Esophagus mucosa (tissue), 1 donor: ENCODE measurements around the gene CABP5. TPM values are rescaled to one million over a fixed set of nuclear protein-coding genes. Genes with fewer than 3 reads are reported as not detected.
"Not testable (repeated sequence)": the region's sequence is repeated elsewhere in the genome, so short reads cannot be mapped to it uniquely, and the experiment has no call there.

Source experiments
- ATAC-seq: fragments of 200-7000 bp; cut with Tn5 transposase; one replicate; pipeline ENCODE4 v1.9.1; 2020
- total RNA-seq: library from RNA; stranded (reverse); gene quantifications from one replicate; pipeline ENCODE4 v1.2.4, GENCODE V29; 2023
- donor health status: DM: yes; HTN: yes; CAD: no.

CABP5 gene
- total RNA-seq, result not detected

DNA sequence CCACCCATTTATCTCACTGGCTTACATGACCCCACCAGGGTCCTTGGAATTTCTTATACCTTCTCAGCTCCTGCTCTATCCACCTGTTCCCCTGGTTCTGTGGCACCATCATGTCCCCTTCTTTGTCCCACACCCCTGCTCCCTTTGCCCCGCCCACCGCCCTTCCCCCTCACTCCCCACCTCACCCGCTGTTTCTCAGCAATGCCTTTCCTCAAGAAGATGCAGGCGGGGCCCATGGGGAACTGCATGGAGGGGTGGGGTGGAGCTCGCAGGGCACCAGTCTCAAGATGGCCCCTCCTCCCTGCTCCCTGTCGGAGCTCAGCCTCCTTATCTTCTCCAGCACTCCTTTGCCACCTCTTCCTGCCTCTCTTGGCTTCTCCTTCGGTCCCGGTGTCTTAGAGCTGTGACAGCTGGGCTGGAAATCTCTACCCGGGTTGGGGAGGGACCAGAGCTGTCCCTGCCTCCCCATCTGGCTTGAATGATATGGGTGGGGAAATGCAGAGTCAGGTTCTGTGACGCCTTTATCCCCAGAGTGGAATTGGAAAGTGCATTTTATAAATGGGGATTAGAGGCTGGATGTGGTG, at the start of gene CABP5:
TSS of gene CABP5 (minus strand) at position 405 of the 584 bp plus-strand sequence. CDS start at position 248, 157 bp downstream.
- no peak for ATAC-seq

DNA sequence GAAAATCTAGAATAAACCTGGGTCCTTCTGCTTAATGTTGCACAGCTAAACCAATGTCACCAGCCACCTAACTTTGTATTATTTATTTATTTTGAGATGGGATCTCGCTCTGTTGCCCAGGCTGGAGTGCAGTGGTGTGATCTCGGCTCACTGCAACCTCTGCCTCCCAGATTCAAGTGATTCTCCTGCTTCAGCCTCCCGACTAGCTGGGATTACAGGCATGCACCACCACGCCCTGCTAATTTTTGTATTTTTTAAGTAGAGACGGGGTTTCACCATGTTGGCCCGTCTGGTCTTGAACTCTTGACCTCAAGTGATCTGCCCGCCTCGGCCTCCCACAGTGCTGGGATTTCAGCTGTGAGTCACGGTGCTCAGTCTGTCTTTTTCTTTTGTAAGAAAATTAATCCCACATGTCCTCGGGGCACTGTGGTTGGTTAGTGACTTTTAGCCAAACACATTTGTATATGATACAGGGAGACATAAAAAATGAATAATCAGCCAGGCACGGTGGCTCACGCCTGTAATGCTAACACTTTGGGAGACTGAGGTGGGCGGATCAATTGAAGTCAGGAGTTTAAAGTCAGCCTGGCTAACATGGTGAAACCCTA, 47.3 kb upstream of the CABP5 start:
- peak; percentile 41 for ATAC-seq

DNA sequence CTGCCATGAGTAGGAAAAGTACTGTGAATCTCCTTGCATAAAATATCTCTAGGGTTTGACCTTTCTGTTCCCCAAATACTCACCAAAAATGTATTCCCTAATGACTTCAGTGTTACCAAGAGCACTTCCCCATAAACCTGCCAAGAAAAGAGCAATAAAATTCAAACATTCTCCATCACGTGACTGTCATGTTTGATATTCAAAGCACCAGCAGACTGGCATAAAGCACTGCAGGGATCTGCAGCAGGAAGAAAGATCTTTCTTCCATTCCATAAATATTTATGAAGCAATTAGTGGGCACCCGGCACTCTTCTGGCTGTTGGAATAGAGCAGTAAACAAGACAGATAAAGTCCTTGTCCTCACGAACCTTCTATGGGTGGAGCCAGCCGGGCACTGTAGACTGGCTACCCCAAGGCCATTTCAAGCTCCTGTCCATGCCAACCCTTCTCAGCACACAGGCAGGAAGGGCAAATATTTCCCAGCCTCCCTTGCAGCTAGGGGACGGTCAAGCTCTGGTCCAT, 46.5 kb upstream of the CABP5 start:
- no peak for ATAC-seq

DNA sequence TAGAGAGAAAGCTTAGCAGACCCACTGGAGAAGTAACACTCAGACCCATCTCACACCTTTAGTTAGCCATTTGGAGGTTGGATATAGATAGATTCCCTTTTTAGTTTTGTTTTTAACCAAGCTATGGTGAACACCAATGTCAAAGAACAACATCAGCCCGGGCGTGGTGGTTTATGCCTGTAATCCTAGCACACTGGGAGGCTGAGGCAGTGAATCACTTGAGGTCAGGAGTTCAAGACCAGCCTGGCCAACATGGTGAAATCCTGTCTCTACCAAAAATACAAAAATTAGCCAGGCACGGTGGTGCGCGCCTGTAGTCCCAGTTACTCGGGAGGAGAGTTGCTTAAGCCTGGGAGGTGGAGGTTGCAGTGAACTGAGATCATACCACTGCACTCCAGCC, 45.1 kb upstream of the CABP5 start:
- not testable (repeated sequence) for ATAC-seq

DNA sequence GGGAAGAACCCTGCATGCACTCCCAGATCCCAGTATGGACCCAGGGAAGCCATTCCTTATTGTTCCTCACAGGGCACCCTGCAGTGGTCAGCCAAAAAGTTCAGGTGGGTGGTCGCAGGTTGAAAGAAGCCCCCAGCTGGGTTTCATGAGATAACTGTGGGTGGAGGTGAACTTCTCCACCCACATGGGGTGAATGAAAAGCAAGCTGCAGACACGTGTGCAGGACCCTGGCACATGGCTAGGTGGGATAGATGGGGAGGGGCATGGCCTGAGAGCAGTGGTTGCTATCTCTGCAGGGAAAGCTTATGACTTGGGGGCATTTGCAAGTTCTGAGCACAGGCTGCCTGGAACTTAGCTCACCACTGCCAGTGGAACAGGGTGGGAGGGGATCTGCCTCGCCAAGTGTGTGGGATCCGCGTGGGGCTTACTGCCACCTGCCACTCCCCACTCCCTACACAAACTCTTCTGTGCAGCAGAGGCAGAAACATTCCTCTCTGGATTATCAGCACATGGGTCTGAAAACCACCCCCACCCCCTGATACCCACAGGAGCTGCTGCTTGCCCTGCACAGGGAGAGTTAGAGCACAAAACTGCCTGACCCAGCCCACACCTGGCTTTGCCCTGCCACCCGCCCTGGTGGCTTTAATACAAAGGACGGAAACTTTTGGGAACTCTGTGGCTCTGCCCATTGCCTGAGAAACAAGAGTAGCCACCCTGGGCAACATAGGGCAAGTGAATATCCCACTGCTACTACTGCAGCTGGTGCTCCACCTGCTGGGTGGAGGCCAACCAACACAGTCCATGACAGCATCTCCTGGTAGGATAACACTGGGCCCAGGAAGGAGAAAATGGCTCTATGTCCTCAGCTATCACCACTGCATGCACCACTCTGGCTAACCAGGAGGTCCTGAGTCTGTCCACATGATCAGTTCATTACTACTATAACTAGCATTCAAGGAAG, 42.3 kb upstream of the CABP5 start:
- ATAC-seq, result no peak

DNA sequence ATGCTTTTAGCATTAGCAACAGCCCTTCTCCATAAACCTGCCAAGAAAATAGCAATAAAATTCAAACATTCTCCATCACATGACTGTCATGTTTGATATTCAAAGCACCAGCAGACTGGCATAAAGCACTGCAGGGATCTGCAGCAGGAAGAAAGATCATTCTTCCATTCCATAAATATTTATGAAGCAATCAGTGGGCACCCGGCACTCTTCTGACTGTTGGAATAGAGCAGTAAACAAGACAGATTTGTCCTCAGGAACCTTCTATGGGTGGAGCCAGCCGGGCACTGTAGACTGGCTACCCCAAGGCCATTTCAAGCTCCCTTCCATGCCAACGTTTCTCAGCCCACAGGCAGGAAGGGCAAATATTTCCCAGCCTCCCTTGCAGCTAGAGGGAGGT, 41.2 kb upstream of the CABP5 start:
- no peak for ATAC-seq

DNA sequence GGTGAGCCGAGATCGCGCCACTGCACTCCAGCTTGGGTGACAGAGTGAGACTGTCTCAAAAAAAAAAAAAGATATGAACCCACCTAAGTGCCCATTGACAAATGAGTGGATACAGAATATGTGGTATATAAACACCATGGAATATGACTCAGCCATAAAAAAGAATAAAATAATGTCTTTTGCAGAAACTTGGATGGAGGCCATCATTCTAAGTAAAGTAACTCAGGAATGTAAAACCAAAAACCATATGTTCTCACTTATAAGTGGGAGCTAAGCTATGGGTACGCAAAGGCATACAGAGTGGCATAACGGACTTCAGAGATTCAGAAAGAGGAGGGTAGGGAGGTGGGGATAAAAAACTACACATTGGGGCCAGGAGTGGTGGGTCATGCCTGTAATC, 37.2 kb upstream of the CABP5 start:
- ATAC-seq, result no peak

DNA sequence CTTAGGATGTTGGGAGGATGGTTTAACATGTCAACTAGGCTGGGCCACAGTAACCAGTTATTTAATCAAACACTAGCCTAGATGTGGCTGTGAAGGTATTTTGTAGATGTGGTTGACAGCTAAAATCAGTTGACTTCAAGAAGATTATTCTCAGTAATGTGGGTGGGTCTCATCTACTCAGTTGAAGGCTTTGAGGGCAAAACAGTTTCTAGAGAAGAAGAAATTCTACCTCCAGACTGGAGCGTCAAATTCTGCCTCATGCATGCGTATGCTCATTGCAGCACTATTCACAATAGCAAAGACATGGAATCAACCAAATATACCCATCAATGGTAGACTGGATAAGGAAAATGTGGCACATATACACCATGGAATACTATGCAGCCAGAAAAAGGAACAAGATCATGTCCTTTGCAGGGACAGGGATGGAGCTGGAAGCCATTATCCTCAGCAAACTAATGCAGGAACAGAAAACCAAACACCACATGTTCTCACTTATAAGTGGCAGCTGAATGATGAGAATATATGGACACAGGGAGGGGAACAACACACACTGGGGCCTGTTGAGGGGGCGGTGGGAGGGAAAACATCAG, 26.4 kb upstream of the CABP5 start:
- not testable (repeated sequence) for ATAC-seq

DNA sequence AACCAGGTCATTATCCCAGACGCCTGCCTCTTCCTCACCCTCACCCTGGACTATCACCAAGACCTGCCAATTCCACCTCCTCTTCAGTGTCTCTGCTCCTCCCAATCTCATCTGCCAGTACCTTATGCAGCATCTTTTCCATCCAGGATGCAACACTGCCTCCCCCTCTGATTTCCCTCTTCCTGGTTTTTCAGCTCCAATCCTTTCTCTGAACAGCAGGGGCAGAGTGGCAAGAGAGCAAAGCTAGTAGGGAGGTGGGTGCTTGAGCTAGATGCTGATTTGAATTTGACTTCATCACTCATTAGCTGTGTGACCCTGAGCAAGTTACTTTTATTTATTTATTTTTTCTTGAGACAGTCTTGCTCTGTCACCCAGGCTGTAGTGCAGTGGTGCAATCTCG, 25.6 kb upstream of the CABP5 start:
- no peak for ATAC-seq

DNA sequence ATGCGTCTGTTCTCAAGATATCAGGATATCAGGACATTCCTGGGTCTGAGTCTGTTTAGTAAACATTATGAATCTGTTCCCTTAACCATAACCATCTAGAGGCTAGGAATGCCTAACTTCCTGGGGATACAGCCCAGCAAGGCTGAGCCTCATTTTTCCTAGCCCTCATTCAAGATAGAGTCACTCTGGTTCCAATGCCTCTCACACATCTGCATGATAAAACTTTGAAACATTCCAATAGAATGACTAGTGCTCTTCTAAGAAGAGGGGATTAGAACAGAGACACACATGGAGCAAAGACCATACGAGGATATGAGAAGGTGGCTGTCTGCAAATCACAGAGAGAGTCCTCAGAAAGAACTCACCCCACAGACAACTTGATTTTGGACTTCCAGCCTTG, 20.6 kb upstream of the CABP5 start:
- ATAC-seq, result no peak

DNA sequence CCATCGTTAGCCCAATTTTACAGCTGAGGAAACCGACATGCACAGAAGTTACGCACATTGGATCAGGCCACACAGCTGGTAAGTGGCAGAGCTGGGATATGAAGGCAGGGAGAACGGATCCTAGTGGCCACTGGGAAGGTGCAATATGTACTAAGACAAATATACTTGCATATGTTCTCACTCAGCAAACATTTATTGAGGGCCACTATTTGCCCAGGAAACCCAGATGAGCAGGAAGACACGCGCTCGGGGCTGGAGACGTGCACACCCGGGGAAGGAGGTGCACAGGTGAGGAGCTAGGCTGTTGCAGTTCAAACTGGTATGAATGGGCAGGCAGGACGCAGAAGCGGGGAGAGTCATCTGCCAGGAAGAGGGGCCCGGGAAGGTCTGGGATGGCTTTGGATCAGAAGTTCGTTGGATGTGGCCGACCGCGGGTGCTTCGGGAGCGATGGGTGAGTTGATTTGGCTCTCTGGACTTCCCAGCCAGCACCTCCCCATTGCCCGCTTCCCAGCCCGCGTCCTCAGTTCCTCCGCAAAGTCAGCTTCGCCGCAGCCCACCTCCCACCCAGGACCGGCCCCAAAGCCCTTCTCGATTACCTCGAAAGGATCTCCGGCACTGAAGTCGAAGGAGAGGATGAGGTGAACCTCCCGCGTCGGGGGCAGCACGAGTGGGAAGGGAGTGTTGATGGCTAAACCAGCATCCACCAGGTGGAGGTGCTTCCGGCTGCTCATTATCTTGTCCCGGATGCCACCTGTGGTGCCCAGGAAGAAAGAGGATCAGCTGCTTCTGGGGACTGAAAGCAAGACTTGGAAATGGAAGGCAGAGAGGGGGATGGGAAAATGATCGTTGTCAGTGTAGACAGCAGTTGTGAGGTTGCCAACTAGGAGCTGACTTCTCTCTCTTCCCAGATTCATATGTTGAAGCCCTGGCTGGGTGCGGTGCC, 17.8 kb upstream of the CABP5 start:
- ATAC-seq, result no peak

DNA sequence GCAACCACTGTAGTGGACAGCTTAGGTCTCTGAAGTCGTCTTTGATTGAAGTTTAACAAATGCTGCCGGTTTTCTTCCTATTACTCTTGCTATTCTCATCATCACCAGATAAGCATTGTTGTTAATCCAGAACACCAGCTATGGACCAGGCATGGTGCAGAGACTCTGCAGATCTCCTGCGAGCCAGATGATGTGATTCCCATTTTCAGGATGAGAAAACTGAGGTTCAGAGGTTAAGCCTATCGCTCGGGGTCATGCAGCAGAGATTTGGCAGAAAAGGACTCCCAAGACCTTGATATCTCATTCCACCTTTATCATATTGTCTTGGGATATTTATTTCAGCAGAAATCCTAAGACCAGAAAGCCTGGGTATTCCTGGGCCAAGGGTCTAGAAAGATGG, 16.5 kb upstream of the CABP5 start:
- no peak for ATAC-seq

DNA sequence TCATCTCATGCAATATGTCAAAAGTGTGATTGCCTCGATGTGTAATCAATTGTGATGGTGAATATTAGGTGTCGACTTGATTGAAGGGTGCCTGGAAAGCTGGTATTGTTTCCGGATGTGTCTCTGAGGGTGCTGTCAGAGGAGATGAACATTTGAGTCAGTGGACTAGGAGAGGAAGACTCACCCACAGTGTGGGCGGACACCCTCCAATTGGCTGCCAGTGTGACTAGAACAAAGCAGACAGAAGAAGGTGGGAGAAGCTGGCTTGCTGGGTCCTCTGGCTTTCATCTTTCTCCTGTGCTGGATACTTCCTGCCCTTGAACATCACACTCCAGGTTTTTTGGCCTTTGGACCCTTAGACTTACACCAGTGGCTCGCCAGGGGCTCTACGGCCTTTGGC, 15.5 kb upstream of the CABP5 start:
- no peak for ATAC-seq

DNA sequence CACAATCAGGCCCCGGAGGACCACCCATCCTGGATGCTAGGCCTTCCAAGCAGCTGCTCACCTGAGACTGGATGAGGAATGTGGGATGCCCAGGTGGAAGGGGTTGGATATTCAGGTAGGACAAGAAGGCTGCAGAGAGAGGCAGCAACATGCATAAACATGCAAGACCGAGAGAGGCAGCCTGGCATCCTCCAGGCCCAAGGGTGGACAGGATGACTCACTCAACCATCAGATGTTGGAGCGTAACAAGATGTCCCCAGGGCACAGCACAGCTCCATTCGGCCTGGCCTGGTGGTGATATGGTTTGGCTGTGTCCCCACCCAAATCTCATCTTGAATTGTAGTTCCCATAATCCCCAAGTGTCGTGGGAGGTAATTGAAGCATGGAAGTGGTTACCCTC, 10.0 kb upstream of the CABP5 start:
- ATAC-seq, result peak; percentile 66

DNA sequence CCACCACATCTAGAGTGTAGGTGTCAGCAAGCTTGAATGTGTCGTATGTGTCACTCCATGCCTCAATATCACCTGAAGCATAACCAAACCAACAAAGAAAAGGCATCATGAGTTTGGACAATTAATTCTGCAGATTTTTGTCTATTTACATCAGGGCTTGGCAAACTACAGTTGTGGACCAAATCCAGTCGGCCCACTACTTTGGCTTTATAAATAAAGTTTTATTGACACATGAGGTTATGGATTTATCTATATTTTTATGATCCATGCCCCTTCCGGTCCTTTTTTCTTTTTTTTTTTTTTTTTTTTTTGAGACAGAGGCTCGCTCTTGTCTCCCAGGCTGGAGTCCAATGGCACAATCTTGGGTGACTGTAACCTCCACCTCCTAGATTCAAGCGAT, 9.2 kb upstream of the CABP5 start:
- ATAC-seq, result no peak

DNA sequence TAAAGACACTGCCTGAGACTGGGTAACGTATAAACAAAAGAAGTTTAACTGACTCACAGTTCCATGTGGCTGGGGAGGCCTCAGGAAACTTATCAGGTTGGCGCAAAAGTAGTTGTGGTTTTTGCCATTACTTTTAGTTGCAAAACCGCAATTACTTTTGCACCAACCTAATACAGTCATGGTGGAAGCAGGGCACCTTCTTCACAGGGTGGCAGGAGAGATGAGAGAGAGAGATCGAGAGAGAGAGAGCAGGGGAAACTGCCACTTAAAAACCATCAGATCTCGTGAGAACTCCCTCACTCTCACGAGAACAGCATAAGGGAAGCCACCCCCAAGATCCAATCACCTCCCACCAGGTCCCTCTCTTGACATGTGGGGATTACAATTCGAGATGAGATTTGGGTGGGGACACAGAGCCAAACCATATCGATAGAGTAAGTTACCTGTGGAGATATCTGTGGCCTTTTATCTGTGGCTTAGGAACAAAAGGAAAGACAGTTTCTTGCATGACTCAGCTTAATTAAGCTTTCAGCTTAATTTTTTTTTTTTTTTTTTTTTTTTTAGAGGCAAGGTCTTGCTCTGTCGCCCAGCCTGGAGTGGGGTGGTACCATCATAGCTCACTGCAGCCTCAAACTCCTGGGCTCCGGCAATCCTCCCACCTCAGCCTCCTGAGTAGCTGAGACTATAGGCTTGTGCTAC, 7.6 kb upstream of the CABP5 start:
- no peak for ATAC-seq

DNA sequence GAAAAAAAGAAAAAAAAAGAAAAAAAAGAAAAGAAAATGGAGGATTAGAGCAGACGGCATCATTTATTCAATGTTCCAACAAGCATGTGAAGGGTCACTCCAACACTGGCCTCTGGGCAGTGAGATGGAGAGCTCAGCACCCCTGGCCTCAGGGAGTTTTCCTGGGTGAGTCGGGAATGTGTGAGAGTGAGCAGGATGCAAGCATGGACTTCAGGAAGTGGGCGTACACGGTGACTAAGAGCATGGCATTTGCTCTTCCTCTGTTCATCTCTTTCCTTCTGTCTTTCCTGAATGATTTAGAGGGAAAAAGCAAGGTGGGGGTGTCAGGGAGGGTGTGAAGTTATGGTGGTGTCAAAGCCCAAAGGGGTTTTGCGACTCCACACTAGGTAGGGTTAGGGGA, 682 bp upstream of the CABP5 start:
- ATAC-seq, result no peak

DNA sequence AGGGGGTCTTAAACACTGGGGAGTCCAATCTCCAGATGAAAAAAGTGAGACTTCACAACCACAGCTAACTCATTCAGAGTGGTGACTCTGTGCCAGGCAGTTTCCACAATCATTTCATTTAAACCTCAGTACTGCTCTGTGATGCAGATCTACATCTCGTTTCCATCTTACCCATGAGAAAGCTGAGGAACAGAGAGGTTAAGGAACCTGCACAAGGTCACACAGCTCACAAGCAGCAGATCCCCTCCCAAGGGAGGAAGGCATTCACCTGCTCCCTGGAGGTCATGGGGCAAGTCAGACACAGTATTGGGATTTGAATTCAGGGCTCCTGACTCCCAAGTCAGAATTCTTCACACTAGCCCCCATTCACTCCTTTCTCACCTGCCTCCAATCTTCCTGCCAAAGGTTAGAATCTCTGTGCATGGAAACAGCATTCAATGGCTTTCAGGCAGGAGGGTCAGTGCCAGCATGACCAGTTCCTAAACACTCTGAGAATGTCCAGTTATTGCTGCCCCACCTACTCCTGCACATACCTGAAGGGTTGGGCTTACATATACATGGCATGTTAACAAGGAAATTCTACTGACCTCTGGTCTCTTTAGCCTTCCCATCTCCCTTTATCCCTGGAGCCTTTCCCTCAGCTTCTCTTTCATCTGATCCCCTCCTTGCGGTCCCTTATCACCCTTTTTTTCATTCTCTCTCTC, 1.9 kb downstream of the CABP5 start:
- no peak for ATAC-seq

DNA sequence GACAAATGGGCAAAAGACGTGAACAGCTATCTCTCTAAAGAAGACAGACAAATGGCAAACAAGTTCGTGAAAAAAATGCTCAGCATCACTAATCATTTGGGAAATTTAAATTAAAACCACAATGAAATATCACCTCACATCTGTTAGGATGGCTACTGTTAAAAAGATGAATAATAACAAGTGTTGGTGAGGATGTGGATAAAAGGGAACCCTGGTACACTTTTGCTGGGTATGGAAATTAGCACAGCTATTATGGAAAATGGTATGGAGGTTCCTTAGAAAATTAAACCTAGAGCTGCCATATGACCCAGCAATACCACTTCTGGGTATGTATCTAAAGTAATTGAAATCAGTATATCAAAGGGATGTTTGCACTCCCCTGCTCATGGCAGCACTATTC, 7.1 kb downstream of the CABP5 start:
- no peak for ATAC-seq

DNA sequence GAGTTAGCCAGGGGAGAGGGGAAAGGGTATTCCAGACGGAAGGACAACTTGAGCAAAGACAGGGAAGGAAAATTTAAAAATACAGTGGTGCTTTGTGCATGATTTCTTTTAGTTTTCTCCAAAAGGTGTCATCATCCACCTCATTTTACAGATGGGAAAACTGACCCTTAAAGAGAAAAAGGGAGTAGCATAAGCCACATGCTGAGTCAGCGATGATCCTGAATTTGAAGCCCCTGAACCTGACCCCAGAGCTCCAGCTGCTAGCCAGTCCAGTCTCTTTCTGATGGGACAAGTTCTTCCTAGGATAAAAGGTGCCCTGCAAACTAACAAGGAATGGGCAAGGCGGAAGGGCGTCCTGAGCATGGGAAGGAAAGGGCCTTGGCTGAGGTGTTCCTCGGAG, 10.3 kb downstream of the CABP5 start:
- ATAC-seq, result no peak

DNA sequence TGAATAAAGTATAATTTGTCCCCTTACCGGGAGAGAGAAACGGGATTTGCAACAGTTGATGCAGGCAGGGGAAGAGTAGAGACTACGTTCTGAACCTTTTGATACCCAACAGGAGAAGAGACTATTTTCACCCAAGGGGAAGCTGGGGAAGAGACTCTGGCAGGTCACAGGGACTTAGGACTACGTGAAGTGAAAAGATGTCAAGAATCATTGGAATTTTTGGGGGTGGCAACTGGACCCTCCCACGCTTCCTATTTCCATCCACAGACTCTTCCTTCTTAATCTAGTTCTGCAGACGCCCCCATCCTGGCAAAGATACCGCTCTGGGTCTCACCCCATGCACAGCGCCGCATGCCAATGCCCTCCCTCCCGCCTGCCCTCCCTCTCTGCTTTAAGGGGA, 13.8 kb downstream of the CABP5 start:
- no peak for ATAC-seq
